GM19351 (cell line): ENCODE measurements around the gene DHDDS.
"Not testable (repeated sequence)": the region's sequence is repeated elsewhere in the genome, so short reads cannot be mapped to it uniquely, and the experiment has no call there.

Source experiments
- ATAC-seq: cut with Tn5 transposase; IDR thresholded peaks from one replicate; pipeline ENCODE4 v1.9.1; 2021; ENCODE audit warnings: mild to moderate bottlenecking, moderate library complexity; ENCODE audit not compliant: unreplicated experiment

Gene DHDDS

GRCh38 chr1:26431979-26432695 is at the start of gene DHDDS:
DHDDS (plus strand) TSS chr1:26432321; CDS start chr1:26432946, 625 bp downstream.
- ATAC-seq, result peak; percentile 93

- ATAC-seq, result no peak
Observed at GRCh38 chr1:26384076-26384475, 48.0 kb upstream of the DHDDS start.

GRCh38 chr1:26385063-26385462 is 47.1 kb upstream of the DHDDS start:
- not testable (repeated sequence) for ATAC-seq

GRCh38 chr1:26387447-26387846 is 44.7 kb upstream of the DHDDS start:
- no peak for ATAC-seq

- ATAC-seq, result no peak
Observed at GRCh38 chr1:26388791-26389445, 43.2 kb upstream of the DHDDS start.

- ATAC-seq, result no peak
Observed at GRCh38 chr1:26389604-26390247, 42.4 kb upstream of the DHDDS start.

GRCh38 chr1:26391450-26391849 is 40.7 kb upstream of the DHDDS start:
- ATAC-seq, result no peak

GRCh38 chr1:26395754-26396153 is 36.4 kb upstream of the DHDDS start:
- no peak for ATAC-seq

GRCh38 chr1:26399034-26399433 is 33.1 kb upstream of the DHDDS start:
- no peak for ATAC-seq

GRCh38 chr1:26401891-26402290 is 30.2 kb upstream of the DHDDS start:
- ATAC-seq, result no peak

- no peak for ATAC-seq
Observed at GRCh38 chr1:26403656-26404055, 28.5 kb upstream of the DHDDS start.

- no peak for ATAC-seq
Observed at GRCh38 chr1:26404641-26405040, 27.5 kb upstream of the DHDDS start.

- ATAC-seq, result no peak
Observed at GRCh38 chr1:26405281-26405915, 26.7 kb upstream of the DHDDS start.

- no peak for ATAC-seq
Observed at GRCh38 chr1:26408604-26409003, 23.5 kb upstream of the DHDDS start.

- ATAC-seq, result no peak
Observed at GRCh38 chr1:26409191-26409807, 22.8 kb upstream of the DHDDS start.

GRCh38 chr1:26410706-26411623 is 21.2 kb upstream of the DHDDS start, which contains the start of gene LIN28A:
LIN28A (plus strand) TSS chr1:26410817; CDS start chr1:26410892, 75 bp downstream.
- ATAC-seq, result no peak

- ATAC-seq, result no peak
Observed at GRCh38 chr1:26411624-26412074, 20.5 kb upstream of the DHDDS start.

GRCh38 chr1:26412180-26412840 is 19.8 kb upstream of the DHDDS start:
- no peak for ATAC-seq

- no peak for ATAC-seq
Observed at GRCh38 chr1:26413031-26413430, 19.1 kb upstream of the DHDDS start.
